Adipose tissue (tissue), 3 donors: ENCODE data around the gene GUCD1. TPM values are rescaled to one million over a fixed set of nuclear protein-coding genes. Genes with fewer than 3 reads are reported as not detected.
"Not testable (repeated sequence)": the region's sequence is repeated elsewhere in the genome, so short reads cannot be mapped to it uniquely, and the experiment has no call there.

ENCODE experiments used
- H3K27ac ChIP-seq: one replicate; pipeline ENCODE4 v1.5.1; 2013; ENCODE audit warnings: low read depth, low read length
- WGBS, 3 donors: extraction: QIAGEN DNeasy Blood & Tissue Kit; methylation state at CpG; one replicate each; pipeline ENCODE4 v1.1.7; 2013; 5-methylcytosine and 5-hydroxymethylcytosine counted together
- polyA plus RNA-seq, 3 donors: library from polyadenylated mRNA; stranded (reverse); fragments of 200-250 nt; gene quantifications; one replicate each; pipeline ENCODE4 v1.2.3, GENCODE V29; 2013
- donor health status: healthy with polysubstance abuse.
- donor health status: Bipolar disorder and iron deficiency.
- donor health status: healthy.

The GUCD1 gene
- polyA plus RNA-seq, 3 donors = 48.4 to 121 (median 73.6) TPM

- WGBS, 3 donors = 74 to 85% (median 75%) methylated on average over 8 of the region's 8 CpGs
- no peak overlapping the region for H3K27ac ChIP-seq
These were observed 23.7 kb upstream of the GUCD1 start for GRCh38 chr22:24578355-24579257.

- H3K27ac ChIP-seq = no peak overlapping the region
- WGBS, 3 donors = 77 to 94% (median 77%) methylated on average over 1 of the region's 1 CpG
These were observed 21.8 kb upstream of the GUCD1 start for GRCh38 chr22:24576778-24577177.

- no peak overlapping the region for H3K27ac ChIP-seq
- 88 to 93% (median 91%) methylated on average over 7 of the region's 7 CpGs for WGBS, 3 donors
These were observed 16.3 kb upstream of the GUCD1 start for GRCh38 chr22:24571266-24571665.

- no peak overlapping the region for H3K27ac ChIP-seq
- WGBS, 3 donors = 84 to 92% (median 87%) methylated on average over 10 of the region's 10 CpGs
These were observed 12.7 kb upstream of the GUCD1 start for GRCh38 chr22:24567668-24568067.

- H3K27ac ChIP-seq = no peak overlapping the region
- WGBS, 3 donors = 56 to 75% (median 66%) methylated on average over 8 of the region's 8 CpGs
These were observed 12.1 kb upstream of the GUCD1 start for GRCh38 chr22:24566899-24567511.

- H3K27ac ChIP-seq = no peak overlapping the region
- WGBS, 3 donors = 84 to 92% (median 90%) methylated on average over 2 of the region's 2 CpGs
These were observed 10.1 kb upstream of the GUCD1 start for GRCh38 chr22:24565077-24565476.

GRCh38 chr22:24564376-24565058, 9.6 kb upstream of the GUCD1 start:
- H3K27ac ChIP-seq = no peak overlapping the region
- WGBS, 3 donors = 46 to 66% (median 62%) methylated on average over 2 of the region's 2 CpGs

- WGBS, 3 donors = 82 to 88% (median 86%) methylated on average over 2 of the region's 2 CpGs
- H3K27ac ChIP-seq = no peak overlapping the region
These were observed 8.3 kb upstream of the GUCD1 start for GRCh38 chr22:24563246-24563645.

GRCh38 chr22:24559471-24559870, 4.5 kb upstream of the GUCD1 start:
- 61 to 69% (median 67%) methylated on average over 4 of the region's 4 CpGs for WGBS, 3 donors
- H3K27ac ChIP-seq = no peak overlapping the region

- WGBS, 3 donors = 0 to 1% (median 1%) methylated on average over 56 to 59 of the region's 59 CpGs
- H3K27ac ChIP-seq = peak within 1 kb of the TSS; percentile 94
These were observed 464 bp upstream of the GUCD1 start, which contains the start of gene SNRPD3 for GRCh38 chr22:24555165-24556039. TSS of gene SNRPD3 (plus strand) at chr22:24555999. CDS start at chr22:24557675, 1,676 bp downstream.

GRCh38 chr22:24553597-24554312, 1.2 kb downstream of the GUCD1 start:
- WGBS, 3 donors = 19 to 43% (median 31%) methylated on average over 12 of the region's 12 CpGs
- H3K27ac ChIP-seq = no peak overlapping the region

GRCh38 chr22:24552503-24553286, 2.2 kb downstream of the GUCD1 start:
- 85 to 89% (median 87%) methylated on average over 10 of the region's 10 CpGs for WGBS, 3 donors
- not testable (repeated sequence) for H3K27ac ChIP-seq

GRCh38 chr22:24550902-24551435, 4.0 kb downstream of the GUCD1 start:
- WGBS, 3 donors = 64 to 80% (median 66%) methylated on average over 6 of the region's 6 CpGs
- no peak overlapping the region for H3K27ac ChIP-seq

- WGBS, 3 donors = 72 to 79% (median 74%) methylated on average over 8 of the region's 8 CpGs
- no peak overlapping the region for H3K27ac ChIP-seq
These were observed 4.7 kb downstream of the GUCD1 start for GRCh38 chr22:24550028-24550901.

- H3K27ac ChIP-seq = no peak overlapping the region
- 94 to 98% (median 95%) methylated on average over 4 of the region's 4 CpGs for WGBS, 3 donors
These were observed 6.1 kb downstream of the GUCD1 start for GRCh38 chr22:24548812-24549211.
